ENCODE data around the gene VTA1.

DNA sequence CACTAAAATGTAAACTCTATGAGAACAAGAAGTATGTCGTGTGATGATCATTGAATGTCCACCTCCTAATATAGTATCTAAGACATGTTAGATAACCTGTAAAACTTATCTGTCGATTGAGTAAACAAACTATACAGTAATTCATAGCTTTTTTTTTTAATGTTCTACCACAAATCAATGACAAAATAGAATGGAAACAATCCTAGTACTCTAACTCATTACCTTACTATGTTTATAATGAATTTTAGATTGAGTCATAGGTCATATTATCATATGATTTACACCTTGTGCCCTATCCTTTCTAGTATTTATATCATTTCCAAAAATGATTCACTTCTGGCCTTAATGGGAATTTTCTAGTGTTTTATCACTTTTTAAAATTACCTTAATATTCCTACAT is 6.1 kb downstream of the VTA1 start:
- no peak for TF ChIP-seq CTCF (IDR thresholded peaks at IDR 0.05; ENCODE audit: low read depth, low read length)
- no peak for TF ChIP-seq POLR2A (IDR thresholded peaks at IDR 0.05; ENCODE audit: extremely low read depth, insufficient read length)
- no peak for TF ChIP-seq MYC (IDR thresholded peaks at IDR 0.05; ENCODE audit: low read depth, low read length)

Data from NB4 (cell line).